ENCODE measurements around the gene ZNF423.

GRCh38 chr16:49739381-49739780, 116.5 kb downstream of the ZNF423 start:
- TF ChIP-seq, protein P1, sequence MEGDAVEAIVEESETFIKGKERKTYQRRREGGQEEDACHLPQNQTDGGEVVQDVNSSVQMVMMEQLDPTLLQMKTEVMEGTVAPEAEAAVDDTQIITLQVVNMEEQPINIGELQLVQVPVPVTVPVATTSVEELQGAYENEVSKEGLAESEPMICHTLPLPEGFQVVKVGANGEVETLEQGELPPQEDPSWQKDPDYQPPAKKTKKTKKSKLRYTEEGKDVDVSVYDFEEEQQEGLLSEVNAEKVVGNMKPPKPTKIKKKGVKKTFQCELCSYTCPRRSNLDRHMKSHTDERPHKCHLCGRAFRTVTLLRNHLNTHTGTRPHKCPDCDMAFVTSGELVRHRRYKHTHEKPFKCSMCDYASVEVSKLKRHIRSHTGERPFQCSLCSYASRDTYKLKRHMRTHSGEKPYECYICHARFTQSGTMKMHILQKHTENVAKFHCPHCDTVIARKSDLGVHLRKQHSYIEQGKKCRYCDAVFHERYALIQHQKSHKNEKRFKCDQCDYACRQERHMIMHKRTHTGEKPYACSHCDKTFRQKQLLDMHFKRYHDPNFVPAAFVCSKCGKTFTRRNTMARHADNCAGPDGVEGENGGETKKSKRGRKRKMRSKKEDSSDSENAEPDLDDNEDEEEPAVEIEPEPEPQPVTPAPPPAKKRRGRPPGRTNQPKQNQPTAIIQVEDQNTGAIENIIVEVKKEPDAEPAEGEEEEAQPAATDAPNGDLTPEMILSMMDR (IDR thresholded peaks at IDR 0.05; ENCODE audit: borderline replicate concordance, extremely low read depth, low read length, poor library complexity, severe bottlenecking) = peak; percentile 39
- TF ChIP-seq EZH2 (IDR thresholded peaks at IDR 0.05; ENCODE audit: borderline replicate concordance, low read depth, low read length, severe bottlenecking) = no peak
